ENCODE results near the gene BICC1.
"Not testable (repeated sequence)": the region's sequence is repeated elsewhere in the genome, so short reads cannot be mapped to it uniquely, and the experiment has no call there.

The BICC1 gene

GRCh38 chr10:58565271-58565670 is 52.6 kb downstream of the BICC1 start:
- no peak for DNase-seq (ENCODE audit: low read depth)

GRCh38 chr10:58567652-58568051 is 55.0 kb downstream of the BICC1 start:
- DNase-seq (ENCODE audit: low read depth) = no peak

- no peak for DNase-seq (ENCODE audit: low read depth)
These were observed 55.8 kb downstream of the BICC1 start for GRCh38 chr10:58568428-58568935.

- no peak for DNase-seq (ENCODE audit: low read depth)
These were observed 57.6 kb downstream of the BICC1 start for GRCh38 chr10:58570307-58570723.

- DNase-seq (ENCODE audit: low read depth) = no peak
These were observed 58.3 kb downstream of the BICC1 start for GRCh38 chr10:58570979-58571378.

- DNase-seq (ENCODE audit: low read depth) = no peak
These were observed 60.5 kb downstream of the BICC1 start for GRCh38 chr10:58573144-58573543.

- DNase-seq (ENCODE audit: low read depth) = no peak
These were observed 61.4 kb downstream of the BICC1 start for GRCh38 chr10:58574058-58574457.

- no peak for DNase-seq (ENCODE audit: low read depth)
These were observed 62.8 kb downstream of the BICC1 start for GRCh38 chr10:58575491-58575890.

- DNase-seq (ENCODE audit: low read depth) = no peak
These were observed 64.2 kb downstream of the BICC1 start for GRCh38 chr10:58576751-58577436.

GRCh38 chr10:58577437-58577777 is 64.7 kb downstream of the BICC1 start:
- DNase-seq (ENCODE audit: low read depth) = no peak

GRCh38 chr10:58578366-58578765 is 65.7 kb downstream of the BICC1 start:
- no peak for DNase-seq (ENCODE audit: low read depth)

GRCh38 chr10:58579011-58579655 is 66.5 kb downstream of the BICC1 start:
- no peak for DNase-seq (ENCODE audit: low read depth)

- DNase-seq (ENCODE audit: low read depth) = no peak
These were observed 69.4 kb downstream of the BICC1 start for GRCh38 chr10:58582045-58582444.

GRCh38 chr10:58585435-58585834 is 72.8 kb downstream of the BICC1 start:
- DNase-seq (ENCODE audit: low read depth) = no peak

GRCh38 chr10:58586282-58587245 is 73.9 kb downstream of the BICC1 start:
- no peak for DNase-seq (ENCODE audit: low read depth)

GRCh38 chr10:58587676-58588075 is 75.0 kb downstream of the BICC1 start:
- DNase-seq (ENCODE audit: low read depth) = no peak

GRCh38 chr10:58588673-58589265 is 76.1 kb downstream of the BICC1 start:
- DNase-seq (ENCODE audit: low read depth) = no peak

- no peak for DNase-seq (ENCODE audit: low read depth)
These were observed 77.6 kb downstream of the BICC1 start for GRCh38 chr10:58590152-58590840.

GRCh38 chr10:58590924-58591323 is 78.3 kb downstream of the BICC1 start:
- DNase-seq (ENCODE audit: low read depth) = no peak

GRCh38 chr10:58593008-58593407 is 80.3 kb downstream of the BICC1 start:
- DNase-seq (ENCODE audit: low read depth) = no peak

GRCh38 chr10:58597211-58597610 is 84.5 kb downstream of the BICC1 start:
- not testable (repeated sequence) for DNase-seq (ENCODE audit: low read depth)

All from stimulated activated CD8-positive, alpha-beta memory T cell treated with anti-CD3 and anti-CD28 coated beads, Interleukin-12 subunit alpha, Interleukin-12 subunit beta, amount 100 ng/mL, for 4 hours (primary cell).